ENCODE measurements around the gene ANXA1. TPM values are rescaled to one million over a fixed set of nuclear protein-coding genes. Genes with fewer than 3 reads are reported as not detected.

The ANXA1 gene, protein sequence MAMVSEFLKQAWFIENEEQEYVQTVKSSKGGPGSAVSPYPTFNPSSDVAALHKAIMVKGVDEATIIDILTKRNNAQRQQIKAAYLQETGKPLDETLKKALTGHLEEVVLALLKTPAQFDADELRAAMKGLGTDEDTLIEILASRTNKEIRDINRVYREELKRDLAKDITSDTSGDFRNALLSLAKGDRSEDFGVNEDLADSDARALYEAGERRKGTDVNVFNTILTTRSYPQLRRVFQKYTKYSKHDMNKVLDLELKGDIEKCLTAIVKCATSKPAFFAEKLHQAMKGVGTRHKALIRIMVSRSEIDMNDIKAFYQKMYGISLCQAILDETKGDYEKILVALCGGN
- total RNA-seq: 481 and 589 TPM in 2 replicates

DNA sequence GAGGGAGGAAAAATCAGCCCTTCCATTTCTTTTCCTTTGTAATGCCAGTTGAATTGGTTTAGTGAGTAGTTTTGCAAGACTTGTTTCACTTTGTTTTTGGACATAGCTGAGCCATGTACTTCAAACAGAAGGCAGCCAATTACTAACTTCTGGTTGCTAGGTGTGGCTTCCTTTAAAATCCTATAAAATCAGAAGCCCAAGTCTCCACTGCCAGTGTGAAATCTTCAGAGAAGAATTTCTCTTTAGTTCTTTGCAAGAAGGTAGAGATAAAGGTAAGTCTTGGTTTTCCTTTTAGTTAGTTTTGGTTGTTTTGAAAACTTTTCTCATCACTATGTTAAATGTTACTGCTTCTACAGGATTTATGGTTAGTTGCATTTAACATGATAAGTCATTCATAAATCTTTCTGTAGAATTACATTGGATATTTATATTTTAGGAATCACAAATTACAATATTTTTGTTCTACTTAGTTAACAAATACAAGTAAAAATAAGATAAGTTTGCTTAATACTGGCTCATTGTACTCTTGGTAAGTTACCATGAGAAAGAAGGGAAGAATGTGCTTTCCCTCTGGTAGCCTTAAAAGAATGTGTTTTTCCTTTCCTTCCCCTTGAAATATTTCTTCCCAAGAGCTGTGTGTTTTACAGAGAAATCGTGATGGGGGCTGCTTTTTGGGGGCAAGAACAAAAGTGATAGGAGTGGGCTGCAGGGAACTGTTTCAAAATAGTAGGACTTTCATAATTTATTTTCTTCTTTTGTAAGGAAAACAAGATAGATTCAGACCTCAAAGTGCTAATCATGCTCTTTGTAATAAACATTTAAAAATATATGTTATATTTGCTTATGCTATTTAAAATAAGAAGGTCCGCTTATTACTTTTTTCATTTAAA is at the start of gene ANXA1:
Gene ANXA1 (plus strand): TSS at position 213 of the 890 bp plus-strand sequence. CDS start 6,671 bp downstream, outside the sequence.

Other genes with a start within 250 kb of the ANXA1 start
- gene ALDH1A1, start 198.8 kb upstream of the ANXA1 start, total RNA-seq: 0.29 and 3.5 TPM in 2 replicates

Data from placental pericyte (primary cell).